ENCODE data around the gene TRPM6. TPM values are rescaled to one million over a fixed set of nuclear protein-coding genes. Genes with fewer than 3 reads are reported as not detected.

Gene TRPM6
- total RNA-seq, 1 experiment from 2014 or later, result not detected

DNA sequence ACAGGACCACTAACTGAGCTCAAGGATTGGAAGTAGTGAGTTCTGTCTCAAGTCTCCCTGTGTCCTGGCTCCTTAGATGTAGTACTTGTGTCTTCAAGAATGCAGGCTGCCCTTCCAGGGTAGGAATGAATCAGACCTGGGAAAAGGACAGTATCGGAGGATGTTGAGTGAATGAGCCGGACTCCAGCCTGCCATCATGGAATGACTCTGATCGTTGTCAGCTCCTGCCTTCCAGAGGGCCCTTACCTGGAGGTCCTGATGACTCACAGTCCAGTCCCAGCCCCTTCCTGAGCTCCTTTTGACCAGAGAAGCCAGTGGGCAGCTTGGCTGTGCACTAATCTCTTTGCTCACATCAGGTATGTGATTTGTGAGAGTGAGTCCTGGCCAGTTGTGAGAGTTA is 161.1 kb downstream of the TRPM6 start:
- ATAC-seq, result no peak
- H4K20me1 ChIP-seq (ENCODE audit: low read length), result no peaks in the 10 kb centered on the region
- ChIA-PET CTCF (no interaction called here), POLR2A (ENCODE audit: unreplicated experiment) (no interaction called here)
- H3K4me3 ChIP-seq (ENCODE audit: low read length), result no peak overlapping the region
- no peaks in the 10 kb centered on the region for H3K9me3 ChIP-seq (ENCODE audit: low read length)
- peaks cover 25% of the 10 kb centered on the region for H3K27me3 ChIP-seq (ENCODE audit: low read length)
- H3F3A ChIP-seq (ENCODE audit: low read length, unreplicated experiment), result no peaks in the 10 kb centered on the region
- no TSS peak for BruUV-seq (replicated peaks)
- no peaks in the 10 kb centered on the region for H3K79me2 ChIP-seq (ENCODE audit: low read length)
- H3K36me3 ChIP-seq (ENCODE audit: low read depth, low read length), result no peaks in the 10 kb centered on the region
- H3K4me2 ChIP-seq (ENCODE audit: low read length), result no peak overlapping the region
- no peak for DNase-seq
- H3K9ac ChIP-seq (ENCODE audit: low read length), result no peak overlapping the region
- intact Hi-C loops (cut with micrococcal nuclease), result no loop called here
- no peak for TF ChIP-seq EZH2 (IDR thresholded peaks at IDR 0.05; ENCODE audit: low read length, unreplicated experiment)
- TF ChIP-seq EZH2phosphoT487 (IDR thresholded peaks at IDR 0.05; ENCODE audit: borderline replicate concordance, low read length), result no peak
- TF ChIP-seq, protein P1, sequence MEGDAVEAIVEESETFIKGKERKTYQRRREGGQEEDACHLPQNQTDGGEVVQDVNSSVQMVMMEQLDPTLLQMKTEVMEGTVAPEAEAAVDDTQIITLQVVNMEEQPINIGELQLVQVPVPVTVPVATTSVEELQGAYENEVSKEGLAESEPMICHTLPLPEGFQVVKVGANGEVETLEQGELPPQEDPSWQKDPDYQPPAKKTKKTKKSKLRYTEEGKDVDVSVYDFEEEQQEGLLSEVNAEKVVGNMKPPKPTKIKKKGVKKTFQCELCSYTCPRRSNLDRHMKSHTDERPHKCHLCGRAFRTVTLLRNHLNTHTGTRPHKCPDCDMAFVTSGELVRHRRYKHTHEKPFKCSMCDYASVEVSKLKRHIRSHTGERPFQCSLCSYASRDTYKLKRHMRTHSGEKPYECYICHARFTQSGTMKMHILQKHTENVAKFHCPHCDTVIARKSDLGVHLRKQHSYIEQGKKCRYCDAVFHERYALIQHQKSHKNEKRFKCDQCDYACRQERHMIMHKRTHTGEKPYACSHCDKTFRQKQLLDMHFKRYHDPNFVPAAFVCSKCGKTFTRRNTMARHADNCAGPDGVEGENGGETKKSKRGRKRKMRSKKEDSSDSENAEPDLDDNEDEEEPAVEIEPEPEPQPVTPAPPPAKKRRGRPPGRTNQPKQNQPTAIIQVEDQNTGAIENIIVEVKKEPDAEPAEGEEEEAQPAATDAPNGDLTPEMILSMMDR (conservative IDR thresholded peaks at IDR 0.05; ENCODE audit: low read depth, low read length), result no peak
- no peak overlapping the region for H2AFZ ChIP-seq (ENCODE audit: low read length)
- no peak overlapping the region for H3K27ac ChIP-seq (ENCODE audit: low read length)
- H3K9me2 ChIP-seq (replicated peaks; ENCODE audit: low read length), result no peaks in the 10 kb centered on the region
- H3K4me1 ChIP-seq (ENCODE audit: insufficient read depth, low read length), result no peaks in the 10 kb centered on the region

DNA sequence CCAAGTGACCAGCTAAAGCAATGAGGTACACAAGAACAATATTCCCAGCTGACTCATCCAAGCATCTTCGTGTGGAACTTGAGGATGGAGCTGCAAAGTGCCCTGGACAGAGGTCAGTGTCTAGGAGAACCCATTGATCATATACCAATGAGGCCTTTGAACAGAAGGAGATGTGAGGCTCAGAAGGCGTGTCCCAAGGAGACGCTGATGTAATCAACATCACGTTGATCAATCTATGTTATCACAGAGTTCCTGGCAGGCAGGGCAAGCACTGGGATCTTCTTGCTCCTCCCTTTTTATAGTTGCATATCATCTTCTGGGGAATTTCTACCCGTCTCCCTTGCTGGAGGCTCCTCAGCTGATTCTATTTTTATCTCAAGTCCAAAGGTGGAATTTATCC is 163.4 kb downstream of the TRPM6 start:
- no peaks in the 10 kb centered on the region for H3K4me1 ChIP-seq (ENCODE audit: insufficient read depth, low read length)
- intact Hi-C loops (cut with micrococcal nuclease), result no loop called here
- no peak overlapping the region for H3K4me3 ChIP-seq (ENCODE audit: low read length)
- no peaks in the 10 kb centered on the region for H3K9me3 ChIP-seq (ENCODE audit: low read length)
- no peaks in the 10 kb centered on the region for H3F3A ChIP-seq (ENCODE audit: low read length, unreplicated experiment)
- peaks cover 16% of the 10 kb centered on the region for H3K27me3 ChIP-seq (ENCODE audit: low read length)
- H3K79me2 ChIP-seq (ENCODE audit: low read length), result no peaks in the 10 kb centered on the region
- no peak overlapping the region for H3K4me2 ChIP-seq (ENCODE audit: low read length)
- no peak for TF ChIP-seq EZH2 (IDR thresholded peaks at IDR 0.05; ENCODE audit: low read length, unreplicated experiment)
- no peak for TF ChIP-seq EZH2phosphoT487 (IDR thresholded peaks at IDR 0.05; ENCODE audit: borderline replicate concordance, low read length)
- TF ChIP-seq, protein P1 (conservative IDR thresholded peaks at IDR 0.05; ENCODE audit: low read depth, low read length), result no peak
- no peak overlapping the region for H3K9ac ChIP-seq (ENCODE audit: low read length)
- H3K27ac ChIP-seq (ENCODE audit: low read length), result no peak overlapping the region
- DNase-seq, result no peak
- ATAC-seq, result no peak
- H3K36me3 ChIP-seq (ENCODE audit: low read depth, low read length), result no peaks in the 10 kb centered on the region
- BruUV-seq (replicated peaks), result no TSS peak
- CTCF ChIA-PET, result no interaction called here
- no peaks in the 10 kb centered on the region for H4K20me1 ChIP-seq (ENCODE audit: low read length)
- POLR2A ChIA-PET (ENCODE audit: unreplicated experiment), result no interaction called here
- no peak overlapping the region for H2AFZ ChIP-seq (ENCODE audit: low read length)
- no peaks in the 10 kb centered on the region for H3K9me2 ChIP-seq (replicated peaks; ENCODE audit: low read length)

- 0 out of 2 replicates have a peak, but pooled peaks cover 4% of the 10 kb centered on the region for H3K27me3 ChIP-seq (ENCODE audit: low read length)
- no peak overlapping the region for H3K27ac ChIP-seq (ENCODE audit: low read length)
- ChIA-PET CTCF (no interaction called here), POLR2A (ENCODE audit: unreplicated experiment) (no interaction called here)
- DNase-seq (no peak), ATAC-seq (no peak)
- TF ChIP-seq EZH2 (IDR thresholded peaks at IDR 0.05; ENCODE audit: low read length, unreplicated experiment), result no peak
- TF ChIP-seq, protein P1 (conservative IDR thresholded peaks at IDR 0.05; ENCODE audit: low read depth, low read length), result no peak
- TF ChIP-seq EZH2phosphoT487 (IDR thresholded peaks at IDR 0.05; ENCODE audit: borderline replicate concordance, low read length), result no peak
- H3K9me3 ChIP-seq (ENCODE audit: low read length), result no peaks in the 10 kb centered on the region
- H3K4me1 ChIP-seq (ENCODE audit: insufficient read depth, low read length), result no peaks in the 10 kb centered on the region
- H3K36me3 ChIP-seq (ENCODE audit: low read depth, low read length), result no peaks in the 10 kb centered on the region
- H2AFZ ChIP-seq (ENCODE audit: low read length), result no peak overlapping the region
- intact Hi-C loops (cut with micrococcal nuclease), result no loop called here
- no peaks in the 10 kb centered on the region for H3K9me2 ChIP-seq (replicated peaks; ENCODE audit: low read length)
- H3K4me3 ChIP-seq (ENCODE audit: low read length), result no peak overlapping the region
- H3K79me2 ChIP-seq (ENCODE audit: low read length), result no peaks in the 10 kb centered on the region
- no peaks in the 10 kb centered on the region for H4K20me1 ChIP-seq (ENCODE audit: low read length)
- BruUV-seq (replicated peaks), result no TSS peak
- no peak overlapping the region for H3K4me2 ChIP-seq (ENCODE audit: low read length)
- H3K9ac ChIP-seq (ENCODE audit: low read length), result no peak overlapping the region
- H3F3A ChIP-seq (ENCODE audit: low read length, unreplicated experiment), result no peaks in the 10 kb centered on the region
Observed at GRCh38 chr9:74721696-74722660, 165.7 kb downstream of the TRPM6 start.

All from PC-3 (cell line).